K562 (cell line): ENCODE data around the gene LILRA6. TPM values are rescaled to one million over a fixed set of nuclear protein-coding genes. Genes with fewer than 3 reads are reported as not detected.
"Not testable (repeated sequence)": the region's sequence is repeated elsewhere in the genome, so short reads cannot be mapped to it uniquely, and the experiment has no call there.

Experiments used
- ATAC-seq: fragments of 200-7000 bp; cut with Tn5 transposase; 3 replicates; pipeline ENCODE4 v1.9.1; 2020; ENCODE audit warnings: moderate library complexity
- BruUV-seq: library from RNA; stranded (reverse); fragments of 400-500 nt; replicated peaks from 2 replicates; lab custom pipeline; 2021; lab: Mats Ljungman, UMichigan
- CTCF ChIA-PET: fragments of 300-600 bp; formaldehyde crosslinking; extraction: SDS; loops from one replicate; lab custom pipeline; 2021; ENCODE audit warnings: low intra/inter-chr PET ratio; lab: Yijun Ruan, JAX
- POLR2A ChIA-PET: fragments of 300-600, 350-650 bp; sonication (Branson Sonifier 250); formaldehyde crosslinking; extraction: SDS; loops from one replicate; lab custom pipeline; 2021; ENCODE audit warnings: antibody characterized with exemption, inconsistent platforms; lab: Yijun Ruan, JAX
- DNase-seq, 4 experiments: peaks; one replicate each; pipeline versions ENCODE4 v3.0.0 to v3.0.0-alpha.2; 2011 to 2018; ENCODE audit warnings: low spot score in 3 of 4, mixed read lengths in 3 of 4; ENCODE audit errors: extremely low read depth in 1 of 4
- FAIRE-seq: peaks from 2 replicates; lab custom pipeline; 2011; peaks lifted over from hg19 to GRCh38; lab: Jason Lieb, UNC
- H2AFZ ChIP-seq: 2 replicates; pipeline ENCODE4 v1.6.0; 2011; ENCODE audit warnings: low read depth, low read length, control low read depth, inconsistent platforms
- H3K27ac ChIP-seq: fragments of 200-600 bp; 3 replicates; pipeline ENCODE4 v1.8.0; 2011; ENCODE audit warnings: low read depth, mild to moderate bottlenecking, control low read depth, inconsistent platforms, low read length, moderate library complexity, mixed read lengths; ENCODE audit errors: extremely low read depth
- H3K27me3 ChIP-seq, 2 experiments: fragments of 300-600 bp in 1 of 2; 2 replicates in 1 of 2; 3 replicates in 1 of 2; pipeline versions ENCODE4 v1.6.0 to v1.8.0; 2011; ENCODE audit warnings: inconsistent platforms in 2 of 2, low read length in 2 of 2, mild to moderate bottlenecking in 1 of 2, mixed read lengths in 1 of 2, moderate library complexity in 1 of 2; ENCODE audit not compliant: control insufficient read depth in 2 of 2, insufficient read depth in 2 of 2
- H3K36me3 ChIP-seq: fragments of 300-600 bp; 3 replicates; pipeline ENCODE4 v1.8.0; 2011; ENCODE audit warnings: mild to moderate bottlenecking, low read length, inconsistent platforms; ENCODE audit not compliant: control insufficient read depth, insufficient read depth
- H3K4me1 ChIP-seq, 2 experiments: fragments of 200-600 bp in 1 of 2; replicated peaks in 1 of 2; 2 replicates in 1 of 2; 3 replicates in 1 of 2; pipeline versions ENCODE4 v1.5.1 to v1.8.0; 2011; ENCODE audit warnings: inconsistent platforms in 2 of 2, low read length in 2 of 2, mild to moderate bottlenecking in 1 of 2, mixed read lengths in 1 of 2, moderate library complexity in 1 of 2; ENCODE audit not compliant: control insufficient read depth in 2 of 2, insufficient read depth in 2 of 2
- H3K4me2 ChIP-seq: 2 replicates; pipeline ENCODE4 v1.6.1; 2011; ENCODE audit warnings: low read length, control low read depth, inconsistent platforms, mixed read lengths; ENCODE audit not compliant: insufficient read depth
- H3K4me3 ChIP-seq: fragments of 200-600 bp; sonication (generic), shearing (Covaris generic); 2 replicates; pipeline ENCODE4 v1.5.1; 2016; ENCODE audit warnings: control low read depth, inconsistent platforms
- H3K79me2 ChIP-seq: fragments of 200-600 bp; 3 replicates; pipeline ENCODE4 v1.8.0; 2011; ENCODE audit warnings: low read length, inconsistent platforms; ENCODE audit not compliant: control insufficient read depth, insufficient read depth
- H3K9ac ChIP-seq, 2 experiments: 2 replicates each; pipeline versions ENCODE4 v1.6.0 to v1.6.1; 2011; ENCODE audit warnings: low read depth in 2 of 2, low read length in 2 of 2, control low read depth in 1 of 2, inconsistent platforms in 1 of 2, mild to moderate bottlenecking in 1 of 2, mixed read lengths in 1 of 2; ENCODE audit not compliant: insufficient read depth in 1 of 2
- H3K9me1 ChIP-seq: one replicate; pipeline ENCODE4 v1.6.0; 2011; ENCODE audit warnings: inconsistent platforms, mild to moderate bottlenecking, low read length, moderate library complexity; ENCODE audit not compliant: control insufficient read depth, insufficient read depth
- H3K9me3 ChIP-seq: replicated peaks from 2 replicates; pipeline ENCODE4 v1.5.1; 2011; ENCODE audit warnings: low read depth, low read length, inconsistent platforms; ENCODE audit not compliant: control insufficient read depth, insufficient read depth
- H4K20me1 ChIP-seq: replicated peaks from 2 replicates; pipeline ENCODE4 v1.6.1; 2011; ENCODE audit warnings: low read length, inconsistent platforms, mixed read lengths; ENCODE audit not compliant: control insufficient read depth, insufficient read depth
- CREBBP ChIP-seq: IDR thresholded peaks from one replicate; pipeline ENCODE4 v1.6.1; 2012; ENCODE audit warnings: low read depth, mild to moderate bottlenecking, control low read depth, inconsistent platforms, low read length
- FOXM1 ChIP-seq, 2 experiments: fragments of 450-650 bp in 1 of 2; sonication (generic) in 1 of 2; formaldehyde crosslinking in 1 of 2; IDR thresholded peaks; 2 replicates each; pipeline versions ENCODE4 v1.6.1 to v1.9.0; 2017 to 2022; ENCODE audit warnings: low read depth in 2 of 2, mild to moderate bottlenecking in 2 of 2, missing genetic modification reagents in 1 of 2, moderate library complexity in 1 of 2
- HOMEZ ChIP-seq: fragments of 250-450 bp; sonication (Bioruptor Pico); IDR thresholded peaks from 2 replicates; pipeline ENCODE4 v1.4.0; 2020; ENCODE audit warnings: mild to moderate bottlenecking, moderate library complexity
- KLF6 ChIP-seq: fragments of 250-450 bp; sonication (Bioruptor Pico); IDR thresholded peaks from 2 replicates; pipeline ENCODE4 v1.4.0; 2020; ENCODE audit warnings: mild to moderate bottlenecking, moderate library complexity, borderline replicate concordance
- PKNOX1 ChIP-seq: fragments of 450-650 bp; IDR thresholded peaks from 2 replicates; pipeline ENCODE4 v1.6.1; 2016
- SLC30A9 ChIP-seq: fragments of 250-450 bp; sonication (Bioruptor Pico); IDR thresholded peaks from 2 replicates; pipeline ENCODE4 v1.8.0; 2022; ENCODE audit warnings: mild to moderate bottlenecking, moderate library complexity
- ZNF239 ChIP-seq: fragments of 250-450 bp; sonication (Bioruptor Pico); IDR thresholded peaks from 2 replicates; pipeline ENCODE4 v1.4.0; 2020; ENCODE audit warnings: mild to moderate bottlenecking
- ZNF354B ChIP-seq: fragments of 250-450 bp; sonication (Bioruptor Pico); IDR thresholded peaks from 2 replicates; pipeline ENCODE4 v1.4.0; 2020
- ZNF436 ChIP-seq: fragments of 250-450, 450-650 bp; sonication (Bioruptor Pico); formaldehyde crosslinking; IDR thresholded peaks from 2 replicates; pipeline ENCODE4 v1.7.0; 2020; ENCODE audit warnings: mild to moderate bottlenecking
- ZNF780A ChIP-seq: fragments of 250-450 bp; sonication (Bioruptor Pico); IDR thresholded peaks from 2 replicates; pipeline ENCODE4 v1.5.0; 2021; ENCODE audit warnings: mild to moderate bottlenecking
- WGBS: fragments of 100-300 bp; shearing (Covaris generic); methylation state at CpG from one replicate; pipeline ENCODE4 v1.1.6; 2016; ENCODE audit warnings: low coverage, mixed read lengths; ENCODE audit not compliant: insufficient coverage; ENCODE audit errors: missing lambda C conversion rate; 5-methylcytosine and 5-hydroxymethylcytosine counted together
- in situ Hi-C: fragments of 300-500 bp; cut with MboI; formaldehyde crosslinking; loops from 4 replicates; pipeline ENCODE4 v1.15.0; 2018; ENCODE audit warnings: inconsistent platforms, mixed read lengths
- intact Hi-C: fragments of 100-400 bp; cut with micrococcal nuclease; formaldehyde crosslinking; loops from 2 replicates; pipeline ENCODE4 v1.14.2; 2022
- polyA plus RNA-seq, 8 experiments: library from polyadenylated mRNA; depleted of rRNA in 4 of 8; stranded (reverse) in 5 of 8; unstranded in 3 of 8; fragments of >200 nt; fragmentation: Nextera tagmentation in 2 of 8; fragmentation: Illumina TruSeq in 1 of 8; extraction: Ambion mirVana in 2 of 8; extraction: Trizol in 1 of 8; gene quantifications; 2 replicates each; pipeline versions ENCODE4 v1.2.1 to v1.2.3, GENCODE V29; 2011 to 2014; ENCODE audit warnings: inconsistent platforms in 1 of 8, missing spikeins in 1 of 8
- total RNA-seq, 7 experiments: library from RNA; depleted of rRNA in 6 of 7; stranded (reverse); fragments of >200 nt in 6 of 7; fragmentation: Illumina TruSeq in 2 of 7; extraction: Trizol in 2 of 7; gene quantifications; 2 replicates each; pipeline versions ENCODE4 v1.2.1 to v1.2.3, GENCODE V29; 2011 to 2021; ENCODE audit warnings: low replicate concordance in 1 of 7

The LILRA6 gene
- total and polyA plus RNA-seq, 9 of the 15 experiments (the other 6 are each of a cell fraction or from before 2014, with no cell fraction given) = 0.03 TPM; not detected in 8

GRCh38 chr19:54239491-54240371, 2.9 kb downstream of the LILRA6 start:
- BruUV-seq, CTCF ChIA-PET, H3K79me2 ChIP-seq, H3K4me2 ChIP-seq, H3K9me3 ChIP-seq, H3K4me3 ChIP-seq, H2AFZ ChIP-seq, H3K9me1 ChIP-seq, in situ Hi-C loops, DNase-seq, H3K9ac ChIP-seq, H3K27ac ChIP-seq, H4K20me1 ChIP-seq, H3K36me3 ChIP-seq, FAIRE-seq, intact Hi-C loops: not testable (repeated sequence)
- peaks cover 0 to 14% of the 10 kb centered on the region in 2 experiments; a peak in 2 of 5 replicates for H3K4me1 ChIP-seq
- WGBS = 16% methylated on average over 11 of the region's 21 CpGs
- H3K27me3 ChIP-seq = peaks cover 20 to 38% of the 10 kb centered on the region in 2 experiments; a peak in 4 of 5 replicates
- POLR2A ChIA-PET = interaction anchor here (0.6 to 1.2 kb wide), 3 partner anchors 10 to 29 kb away, joined by 3 to 5 read pairs (median 3); no protein-coding TSS in a partner anchor
- peak; percentile 55 for ATAC-seq

GRCh38 chr19:54233941-54234340, 8.6 kb downstream of the LILRA6 start:
- Histone ChIP-seq H3K36me3 (no peaks in the 10 kb centered on the region), H3K27me3 (peaks cover 19 to 48% of the 10 kb centered on the region in 2 experiments; a peak in 4 of 5 replicates), H3K27ac (no peak overlapping the region), H3K9me1 (no peaks in the 10 kb centered on the region), H3K4me3 (no peak overlapping the region), H3K4me2 (no peak overlapping the region), H3K79me2 (no peaks in the 10 kb centered on the region), H2AFZ (no peak overlapping the region), H3K9ac (no peak overlapping the region), H3K4me1 (peaks cover 4 to 6% of the 10 kb centered on the region in 2 experiments; a peak in 4 of 5 replicates), H3K9me3 (no peaks in the 10 kb centered on the region), H4K20me1 (no peaks in the 10 kb centered on the region)
- WGBS = 1% methylated on average over 5 of the region's 5 CpGs
- CTCF ChIA-PET = no interaction called here
- DNase-seq (no peak), ATAC-seq (no peak), FAIRE-seq (no peak)
- BruUV-seq = no TSS peak
- in situ Hi-C loops (no loop called here), intact Hi-C loops (loop anchor here (5.0 kb wide), 1 partner anchor 47 kb away; the partner anchor contains the start of gene MBOAT7)
- POLR2A ChIA-PET = interaction anchor here (0.8 to 1.2 kb wide), 3 partner anchors 13 to 33 kb away, joined by 3 to 5 read pairs (median 3); no protein-coding TSS in a partner anchor
- TF ChIP-seq ZNF354B (CRISPR knock-in tag) (no peak), CREBBP (no peak), SLC30A9 (CRISPR knock-in tag) (no peak), FOXM1 (IDR thresholded peaks at IDR 0.05; ENCODE audit: low read depth) (no peak), FOXM1 (CRISPR knock-in tag; IDR thresholded peaks at IDR 0.05; ENCODE audit: low read depth) (no peak), ZNF436 (no peak), HOMEZ (CRISPR knock-in tag) (no peak), ZNF239 (CRISPR knock-in tag) (no peak), PKNOX1 (no peak), ZNF780A (no peak), KLF6 (no peak)
